ENCODE measurements around the gene HRH2.

- no peak for TF ChIP-seq CTCF (IDR thresholded peaks at IDR 0.05)
- TF ChIP-seq NFYB (CRISPR knock-in tag; conservative IDR thresholded peaks at IDR 0.05; ENCODE audit: low read depth) = no peak
- TF ChIP-seq, protein P1, sequence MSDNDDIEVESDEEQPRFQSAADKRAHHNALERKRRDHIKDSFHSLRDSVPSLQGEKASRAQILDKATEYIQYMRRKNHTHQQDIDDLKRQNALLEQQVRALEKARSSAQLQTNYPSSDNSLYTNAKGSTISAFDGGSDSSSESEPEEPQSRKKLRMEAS (CRISPR knock-in tag; IDR thresholded peaks at IDR 0.05) = no peak
- no peak for TF ChIP-seq ZBTB21 (CRISPR knock-in tag; IDR thresholded peaks at IDR 0.05; ENCODE audit: borderline replicate concordance)
- TF ChIP-seq, protein P2, sequence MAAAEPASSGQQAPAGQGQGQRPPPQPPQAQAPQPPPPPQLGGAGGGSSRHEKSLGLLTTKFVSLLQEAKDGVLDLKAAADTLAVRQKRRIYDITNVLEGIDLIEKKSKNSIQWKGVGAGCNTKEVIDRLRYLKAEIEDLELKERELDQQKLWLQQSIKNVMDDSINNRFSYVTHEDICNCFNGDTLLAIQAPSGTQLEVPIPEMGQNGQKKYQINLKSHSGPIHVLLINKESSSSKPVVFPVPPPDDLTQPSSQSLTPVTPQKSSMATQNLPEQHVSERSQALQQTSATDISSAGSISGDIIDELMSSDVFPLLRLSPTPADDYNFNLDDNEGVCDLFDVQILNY (CRISPR knock-in tag; IDR thresholded peaks at IDR 0.05) = no peak
- TF ChIP-seq SP1 (CRISPR knock-in tag; conservative IDR thresholded peaks at IDR 0.05) = no peak
- TF ChIP-seq, protein P3, sequence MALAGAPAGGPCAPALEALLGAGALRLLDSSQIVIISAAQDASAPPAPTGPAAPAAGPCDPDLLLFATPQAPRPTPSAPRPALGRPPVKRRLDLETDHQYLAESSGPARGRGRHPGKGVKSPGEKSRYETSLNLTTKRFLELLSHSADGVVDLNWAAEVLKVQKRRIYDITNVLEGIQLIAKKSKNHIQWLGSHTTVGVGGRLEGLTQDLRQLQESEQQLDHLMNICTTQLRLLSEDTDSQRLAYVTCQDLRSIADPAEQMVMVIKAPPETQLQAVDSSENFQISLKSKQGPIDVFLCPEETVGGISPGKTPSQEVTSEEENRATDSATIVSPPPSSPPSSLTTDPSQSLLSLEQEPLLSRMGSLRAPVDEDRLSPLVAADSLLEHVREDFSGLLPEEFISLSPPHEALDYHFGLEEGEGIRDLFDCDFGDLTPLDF (CRISPR knock-in tag; IDR thresholded peaks at IDR 0.05) = no peak
- TF ChIP-seq FOXJ3 (CRISPR knock-in tag; IDR thresholded peaks at IDR 0.05; ENCODE audit: borderline replicate concordance) = no peak
- TF ChIP-seq, protein P4, sequence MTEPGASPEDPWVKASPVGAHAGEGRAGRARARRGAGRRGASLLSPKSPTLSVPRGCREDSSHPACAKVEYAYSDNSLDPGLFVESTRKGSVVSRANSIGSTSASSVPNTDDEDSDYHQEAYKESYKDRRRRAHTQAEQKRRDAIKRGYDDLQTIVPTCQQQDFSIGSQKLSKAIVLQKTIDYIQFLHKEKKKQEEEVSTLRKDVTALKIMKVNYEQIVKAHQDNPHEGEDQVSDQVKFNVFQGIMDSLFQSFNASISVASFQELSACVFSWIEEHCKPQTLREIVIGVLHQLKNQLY (CRISPR knock-in tag; IDR thresholded peaks at IDR 0.05) = no peak
- TF ChIP-seq CREM (CRISPR knock-in tag; IDR thresholded peaks at IDR 0.05) = no peak
- no peak for TF ChIP-seq ZNF281 (CRISPR knock-in tag; IDR thresholded peaks at IDR 0.05)
- no peak for TF ChIP-seq FOXK1 (CRISPR knock-in tag; IDR thresholded peaks at IDR 0.05)
Observed at GRCh38 chr5:175751369-175751768, 93.5 kb downstream of the HRH2 start.

All from WTC11 (cell line).